Measurements from ENCODE around the gene ATF4. TPM values are rescaled to one million over a fixed set of nuclear protein-coding genes. Genes with fewer than 3 reads are reported as not detected.

Gene ATF4
- total RNA-seq, 3 donors from 2014 or later = 339 to 403 (median 347) TPM

DNA sequence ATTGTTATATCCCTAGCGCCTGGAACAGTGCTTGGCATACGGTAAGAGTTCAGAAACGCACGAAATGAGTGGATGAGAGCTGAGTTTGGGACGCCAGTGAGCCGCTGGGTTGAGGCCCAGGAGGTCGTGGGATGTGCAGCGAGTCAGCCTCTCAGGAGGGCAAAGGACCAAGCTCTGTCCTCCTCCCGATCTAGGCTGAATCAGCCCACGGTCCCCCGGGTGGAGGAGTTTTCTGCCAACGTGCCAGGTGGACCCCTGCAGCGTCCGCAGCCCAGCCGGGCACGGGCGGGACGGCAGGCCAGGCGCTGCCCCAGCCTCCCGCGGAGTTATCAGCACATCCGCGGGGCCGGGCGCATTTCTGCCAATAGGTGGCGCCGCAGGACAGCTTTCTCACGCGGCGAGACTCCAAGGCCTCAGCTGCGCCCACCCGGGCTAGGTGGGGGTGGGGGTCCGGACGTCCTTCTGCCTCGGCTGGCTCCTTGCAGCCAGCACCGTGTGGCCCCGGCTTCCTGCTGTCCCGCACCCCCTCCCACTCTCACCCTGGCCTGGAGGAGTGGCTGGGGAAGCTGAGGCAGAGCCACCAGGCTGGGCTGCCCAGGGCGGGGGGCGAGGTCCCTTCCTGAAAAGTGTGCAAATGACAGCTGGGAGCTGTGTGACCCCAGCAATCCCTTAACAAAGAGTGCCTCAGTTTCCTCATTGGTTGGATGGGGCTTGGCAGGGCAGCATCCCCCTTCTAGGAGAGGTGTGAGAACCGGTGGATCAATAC is 14.4 kb downstream of the ATF4 start:
- TF ChIP-seq POLR2AphosphoS5 (IDR thresholded peaks at IDR 0.05) = no peak
- TF ChIP-seq, protein P1, sequence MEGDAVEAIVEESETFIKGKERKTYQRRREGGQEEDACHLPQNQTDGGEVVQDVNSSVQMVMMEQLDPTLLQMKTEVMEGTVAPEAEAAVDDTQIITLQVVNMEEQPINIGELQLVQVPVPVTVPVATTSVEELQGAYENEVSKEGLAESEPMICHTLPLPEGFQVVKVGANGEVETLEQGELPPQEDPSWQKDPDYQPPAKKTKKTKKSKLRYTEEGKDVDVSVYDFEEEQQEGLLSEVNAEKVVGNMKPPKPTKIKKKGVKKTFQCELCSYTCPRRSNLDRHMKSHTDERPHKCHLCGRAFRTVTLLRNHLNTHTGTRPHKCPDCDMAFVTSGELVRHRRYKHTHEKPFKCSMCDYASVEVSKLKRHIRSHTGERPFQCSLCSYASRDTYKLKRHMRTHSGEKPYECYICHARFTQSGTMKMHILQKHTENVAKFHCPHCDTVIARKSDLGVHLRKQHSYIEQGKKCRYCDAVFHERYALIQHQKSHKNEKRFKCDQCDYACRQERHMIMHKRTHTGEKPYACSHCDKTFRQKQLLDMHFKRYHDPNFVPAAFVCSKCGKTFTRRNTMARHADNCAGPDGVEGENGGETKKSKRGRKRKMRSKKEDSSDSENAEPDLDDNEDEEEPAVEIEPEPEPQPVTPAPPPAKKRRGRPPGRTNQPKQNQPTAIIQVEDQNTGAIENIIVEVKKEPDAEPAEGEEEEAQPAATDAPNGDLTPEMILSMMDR (IDR thresholded peaks at IDR 0.05) = peak; percentile 79 to 95 (median 94)
- no peak for TF ChIP-seq POLR2A (IDR thresholded peaks at IDR 0.05)
- peak overlapping the region in 2 of 3 donors; percentile 19 to 50 for H3K4me3 ChIP-seq
- peak overlapping the region in 1 of 2 donors; percentile 23 for H3K27ac ChIP-seq

DNA sequence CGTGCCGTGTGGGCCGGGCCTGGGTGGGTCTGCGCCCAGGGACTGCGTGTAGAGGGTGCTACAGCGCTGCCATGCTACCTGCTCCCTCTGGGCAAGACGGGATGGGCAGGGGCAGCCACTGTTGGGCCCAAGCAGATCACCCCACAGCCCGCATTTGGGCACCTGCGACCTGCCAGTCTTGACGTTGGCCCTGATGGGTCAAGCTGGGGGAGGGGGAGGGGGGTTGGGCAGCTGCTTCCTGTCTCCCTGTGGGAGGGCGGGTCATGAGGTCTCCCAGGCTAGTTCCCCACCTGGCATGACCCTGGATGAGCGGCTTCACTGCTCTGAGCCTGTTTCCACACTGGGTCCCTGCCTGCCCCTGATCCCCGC is 15.0 kb downstream of the ATF4 start:
- H3K9me3 ChIP-seq = no peaks in the 10 kb centered on the region
- TF ChIP-seq POLR2AphosphoS5 (IDR thresholded peaks at IDR 0.05) = no peak
- TF ChIP-seq POLR2A (IDR thresholded peaks at IDR 0.05) = no peak
- TF ChIP-seq, protein P1 (IDR thresholded peaks at IDR 0.05) = no peak
- no peak overlapping the region for H3K4me3 ChIP-seq
- intact Hi-C loops (cut with DNase I; ENCODE audit: low total_unique reads) = loop anchor here (10.0 kb wide), 2 partner anchors 489 to 819 kb away; no protein-coding TSS in a partner anchor
- no peak for DNase-seq (ENCODE audit: low spot score in 2 of 2)
- no peak overlapping the region for H3K27ac ChIP-seq
- H3K27me3 ChIP-seq = no peaks in the 10 kb centered on the region
- H3K36me3 ChIP-seq = no peaks in the 10 kb centered on the region
- H3K4me1 ChIP-seq = peaks cover 9 to 14% of the 10 kb centered on the region in 2 donors

More for the DNA sequence above, 14.4 kb downstream of the ATF4 start:
- Histone ChIP-seq H3K4me1 (peaks cover 9 to 14% of the 10 kb centered on the region in 2 donors), H3K27me3 (no peaks in the 10 kb centered on the region), H3K36me3 (no peaks in the 10 kb centered on the region), H3K9me3 (no peaks in the 10 kb centered on the region)
- intact Hi-C loops (cut with DNase I; ENCODE audit: low total_unique reads) = loop anchor here (10.0 kb wide), 2 partner anchors 490 to 820 kb away; no protein-coding TSS in a partner anchor
- DNase-seq (ENCODE audit: low spot score in 2 of 2) = peak; percentile 65 to 85

DNA sequence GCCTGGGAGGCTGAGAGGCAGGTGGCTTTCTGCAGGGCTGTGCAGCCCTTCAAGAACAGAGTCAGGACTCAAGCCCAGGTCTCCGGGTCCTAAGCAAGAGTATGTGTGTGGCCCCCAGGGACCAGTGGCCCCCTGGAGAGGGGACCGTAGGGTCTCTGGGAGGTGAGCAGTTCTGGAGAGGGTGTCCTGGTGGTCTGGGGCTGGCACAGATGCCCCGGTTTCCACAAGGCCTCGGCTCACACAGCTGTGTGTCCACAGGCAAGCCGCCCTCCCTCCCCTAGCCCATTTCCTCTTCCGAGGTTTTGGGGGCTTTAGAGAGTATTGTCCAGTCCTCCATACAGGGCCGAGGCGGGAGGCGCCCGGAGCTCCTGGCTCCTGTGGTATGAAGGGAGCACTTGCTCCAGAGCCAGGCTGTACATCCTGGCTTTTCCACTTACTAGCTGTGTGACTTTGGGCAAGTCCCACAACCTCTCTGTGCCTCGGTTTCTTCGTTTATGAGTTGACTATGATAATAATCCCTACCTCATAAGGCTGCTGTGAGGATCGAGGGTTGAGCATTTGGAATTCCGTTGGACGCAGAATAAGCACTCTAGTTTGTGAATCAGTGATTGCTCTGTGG is 15.6 kb downstream of the ATF4 start:
- Histone ChIP-seq H3K4me1 (peaks cover 9 to 13% of the 10 kb centered on the region in 2 donors), H3K4me3 (no peak overlapping the region), H3K27ac (no peak overlapping the region), H3K27me3 (no peaks in the 10 kb centered on the region), H3K9me3 (no peaks in the 10 kb centered on the region), H3K36me3 (no peaks in the 10 kb centered on the region)
- TF ChIP-seq, protein P1 (IDR thresholded peaks at IDR 0.05) = no peak
- TF ChIP-seq POLR2AphosphoS5 (IDR thresholded peaks at IDR 0.05) (no peak), POLR2A (IDR thresholded peaks at IDR 0.05) (no peak)
- no peak for DNase-seq (ENCODE audit: low spot score in 2 of 2)
- intact Hi-C loops (cut with DNase I; ENCODE audit: low total_unique reads) = loop anchor here (10.0 kb wide), 2 partner anchors 489 to 819 kb away; no protein-coding TSS in a partner anchor

DNA sequence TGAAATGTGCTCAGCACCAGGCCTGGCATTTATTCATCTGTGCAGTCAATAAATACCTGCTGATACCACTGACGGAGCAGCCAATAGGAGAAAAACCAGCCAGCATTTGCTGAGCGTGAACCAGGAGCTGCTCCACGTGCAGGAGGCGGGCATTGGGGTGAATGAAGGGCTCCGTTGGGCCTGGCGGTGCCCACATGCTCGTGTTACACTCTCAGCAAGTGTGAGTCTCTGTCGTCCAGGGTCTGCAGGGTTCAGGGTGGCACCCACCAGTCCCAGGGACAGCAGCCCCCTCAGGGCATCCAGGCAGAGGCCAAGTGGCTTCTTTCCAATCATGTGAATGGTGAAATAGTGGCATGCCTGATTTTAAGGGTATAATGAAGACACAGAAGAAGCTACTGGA is 16.3 kb downstream of the ATF4 start:
- H3K27me3 ChIP-seq = no peaks in the 10 kb centered on the region
- intact Hi-C loops (cut with DNase I; ENCODE audit: low total_unique reads) = loop anchor here (10.0 kb wide), 2 partner anchors 488 to 818 kb away; no protein-coding TSS in a partner anchor

More for the DNA sequence above, 16.3 kb downstream of the ATF4 start:
- no peaks in the 10 kb centered on the region for H3K36me3 ChIP-seq
- H3K4me1 ChIP-seq = peaks cover under 1 to 5% of the 10 kb centered on the region in 2 donors
- H3K4me3 ChIP-seq = no peak overlapping the region
- H3K27ac ChIP-seq = no peak overlapping the region
- no peak for DNase-seq (ENCODE audit: low spot score in 2 of 2)
- TF ChIP-seq, protein P1 (IDR thresholded peaks at IDR 0.05) = no peak
- no peaks in the 10 kb centered on the region for H3K9me3 ChIP-seq

Measured in breast epithelium (tissue), 4 donors.